Pancreas (tissue), 10 donors: ENCODE results near the gene RERE. TPM values are rescaled to one million over a fixed set of nuclear protein-coding genes. Genes with fewer than 3 reads are reported as not detected.

Experiments
- ATAC-seq, 4 donors: fragments of 200-7000 bp; cut with Tn5 transposase; one replicate each; pipeline versions ENCODE4 v1.8.0 to v1.9.1; 2020; ENCODE audit warnings: mild to moderate bottlenecking in 4 of 4, moderate library complexity in 4 of 4
- DNase-seq, 6 donors: peaks; one replicate each; pipeline ENCODE4 v3.0.0-alpha.2; 2020
- FAIRE-seq: peaks from 2 replicates; lab custom pipeline; 2012; peaks lifted over from hg19 to GRCh38; lab: Jason Lieb, UNC
- H3K27ac ChIP-seq, 4 donors: fragments of 200-600 bp; sonication (generic); 1 replicate in 3 of 4; 2 replicates in 1 of 4; pipeline versions ENCODE4 v1.5.0 to v1.8.0; 2020
- H3K27me3 ChIP-seq, 4 donors: fragments of 200-600 bp; one replicate each; pipeline ENCODE4 v1.8.0; 2021
- H3K36me3 ChIP-seq, 3 donors: fragments of 200-600 bp; sonication (generic) in 1 of 3; one replicate each; pipeline versions ENCODE4 v1.5.0 to v1.8.0; 2020 to 2021
- H3K4me1 ChIP-seq, 3 donors: fragments of 200-600 bp; one replicate each; pipeline ENCODE4 v1.8.0; 2021
- H3K4me3 ChIP-seq, 4 donors: fragments of 200-600 bp; sonication (generic) in 2 of 4; one replicate each; pipeline versions ENCODE4 v1.5.0 to v1.8.0; 2020 to 2021
- H3K9me3 ChIP-seq, 4 donors: fragments of 200-600 bp; one replicate each; pipeline ENCODE4 v1.8.0; 2021
- WGBS, 2 donors: extraction: QIAGEN DNeasy Blood & Tissue Kit; methylation state at CpG; one replicate each; pipeline ENCODE4 v1.1.7; 2013; 5-methylcytosine and 5-hydroxymethylcytosine counted together
- intact Hi-C, 3 donors: fragments of 100-400 bp; cut with DNase I; formaldehyde crosslinking; loops; one replicate each; pipeline versions ENCODE4 v1.11.1 to v1.14.2; 2022
- polyA plus RNA-seq, 2 donors: library from polyadenylated mRNA; stranded (reverse); fragments of 200-250 nt; gene quantifications; one replicate each; pipeline ENCODE4 v1.2.3, GENCODE V29; 2013
- total RNA-seq, 6 donors: library from RNA; stranded (reverse); fragmentation: NEBNext Ultra II Directional in 4 of 6; extraction: Animal tissue kit (Norgen Biotek cat#: 25700) in 4 of 6; gene quantifications; one replicate each; pipeline versions ENCODE4 v1.2.1 to v1.2.4, GENCODE V29; 2021 to 2023
- TF ChIP-seq, protein P1 (sequence below), 4 donors: fragments of 200-600 bp; sonication (generic) in 3 of 4; IDR thresholded peaks; one replicate each; pipeline versions ENCODE4 v1.5.0 to v1.8.0; 2021; ENCODE audit warnings: antibody characterized with exemption in 4 of 4
- donor health status: healthy with polysubstance abuse.
- donor health status: DM: no; HTN: no; CAD: no; lungs with moderate emphysema.
- donor health status: DM: no; HTN: no; CAD: no.
- donor health status: control.
- donor health status: control.
- donor health status: Bipolar disorder and iron deficiency.
- donor health status: DM: yes; HTN: yes; CAD: no.
- donor health status: DM: no; HTN: no; CAD: no.
- donor health status: DM: no; HTN: no; CAD: no.
- donor health status: DM: yes; HTN: yes; CAD: no.

Gene RERE
- total and polyA plus RNA-seq, 8 donors = 27.0 to 76.7 (median 50.7) TPM

DNA sequence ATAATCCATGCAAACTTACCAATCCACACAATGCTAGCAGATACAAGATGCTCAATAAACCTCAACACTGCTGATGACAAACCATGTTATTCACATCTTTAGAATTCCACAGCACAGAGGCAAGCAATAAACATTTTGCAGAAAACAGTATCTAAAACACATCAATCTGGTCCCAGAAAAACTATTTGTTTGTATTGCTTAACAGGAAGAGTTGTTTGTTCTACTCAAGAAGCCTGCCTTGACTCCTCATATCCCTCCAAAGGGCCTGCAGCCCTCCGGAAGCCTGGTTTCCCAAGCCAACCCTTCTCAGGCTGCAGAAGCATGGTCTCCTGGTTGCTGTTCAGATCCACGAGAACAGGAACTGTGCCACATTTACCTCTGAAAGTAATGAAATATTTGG, 139.7 kb downstream of the RERE start:
- TF ChIP-seq, protein P1, sequence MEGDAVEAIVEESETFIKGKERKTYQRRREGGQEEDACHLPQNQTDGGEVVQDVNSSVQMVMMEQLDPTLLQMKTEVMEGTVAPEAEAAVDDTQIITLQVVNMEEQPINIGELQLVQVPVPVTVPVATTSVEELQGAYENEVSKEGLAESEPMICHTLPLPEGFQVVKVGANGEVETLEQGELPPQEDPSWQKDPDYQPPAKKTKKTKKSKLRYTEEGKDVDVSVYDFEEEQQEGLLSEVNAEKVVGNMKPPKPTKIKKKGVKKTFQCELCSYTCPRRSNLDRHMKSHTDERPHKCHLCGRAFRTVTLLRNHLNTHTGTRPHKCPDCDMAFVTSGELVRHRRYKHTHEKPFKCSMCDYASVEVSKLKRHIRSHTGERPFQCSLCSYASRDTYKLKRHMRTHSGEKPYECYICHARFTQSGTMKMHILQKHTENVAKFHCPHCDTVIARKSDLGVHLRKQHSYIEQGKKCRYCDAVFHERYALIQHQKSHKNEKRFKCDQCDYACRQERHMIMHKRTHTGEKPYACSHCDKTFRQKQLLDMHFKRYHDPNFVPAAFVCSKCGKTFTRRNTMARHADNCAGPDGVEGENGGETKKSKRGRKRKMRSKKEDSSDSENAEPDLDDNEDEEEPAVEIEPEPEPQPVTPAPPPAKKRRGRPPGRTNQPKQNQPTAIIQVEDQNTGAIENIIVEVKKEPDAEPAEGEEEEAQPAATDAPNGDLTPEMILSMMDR (IDR thresholded peaks at IDR 0.05) = no peak
- H3K9me3 ChIP-seq = no peaks in the 10 kb centered on the region
- peaks cover 17 to 52% (median 49%) of the 10 kb centered on the region in 3 donors for H3K4me1 ChIP-seq
- H3K27me3 ChIP-seq = no peaks in the 10 kb centered on the region
- FAIRE-seq (no peak), ATAC-seq (no peak), DNase-seq (no peak)
- H3K36me3 ChIP-seq = no peaks in the 10 kb centered on the region
- no peak overlapping the region for H3K27ac ChIP-seq
- no peak overlapping the region for H3K4me3 ChIP-seq
- WGBS, 2 donors = 81 to 95% methylated on average over 2 of the region's 2 CpGs
- intact Hi-C loops = no loop called here

DNA sequence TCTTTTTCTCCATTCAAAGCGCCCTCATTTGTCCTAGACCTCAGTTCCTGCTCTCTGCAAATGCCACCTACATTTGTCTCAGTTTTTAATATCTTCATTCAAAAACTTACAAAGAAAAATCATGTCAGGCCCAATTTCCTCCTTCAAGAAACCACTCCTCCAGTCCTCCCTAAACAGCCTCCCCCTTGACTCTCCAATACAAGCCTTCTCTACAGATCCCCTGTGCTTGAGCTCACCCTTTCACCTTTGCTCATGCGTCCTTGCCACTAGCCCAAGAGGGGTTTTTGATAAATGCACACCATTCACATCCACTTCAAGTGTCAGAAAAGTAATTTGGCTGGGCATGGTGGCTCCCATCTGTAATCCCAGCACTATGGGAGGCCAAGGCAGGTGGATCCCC, 140.6 kb downstream of the RERE start:
- peaks cover 17 to 50% (median 49%) of the 10 kb centered on the region in 3 donors for H3K4me1 ChIP-seq
- no peak overlapping the region for H3K27ac ChIP-seq
- DNase-seq (no peak), ATAC-seq (no peak), FAIRE-seq (no peak)
- H3K9me3 ChIP-seq = no peaks in the 10 kb centered on the region
- H3K36me3 ChIP-seq = no peaks in the 10 kb centered on the region
- WGBS, 2 donors = 94 to 98% methylated on average over 2 of the region's 2 CpGs
- no peak overlapping the region for H3K4me3 ChIP-seq
- TF ChIP-seq, protein P1 (IDR thresholded peaks at IDR 0.05) = no peak
- intact Hi-C loops = no loop called here
- H3K27me3 ChIP-seq = no peaks in the 10 kb centered on the region

DNA sequence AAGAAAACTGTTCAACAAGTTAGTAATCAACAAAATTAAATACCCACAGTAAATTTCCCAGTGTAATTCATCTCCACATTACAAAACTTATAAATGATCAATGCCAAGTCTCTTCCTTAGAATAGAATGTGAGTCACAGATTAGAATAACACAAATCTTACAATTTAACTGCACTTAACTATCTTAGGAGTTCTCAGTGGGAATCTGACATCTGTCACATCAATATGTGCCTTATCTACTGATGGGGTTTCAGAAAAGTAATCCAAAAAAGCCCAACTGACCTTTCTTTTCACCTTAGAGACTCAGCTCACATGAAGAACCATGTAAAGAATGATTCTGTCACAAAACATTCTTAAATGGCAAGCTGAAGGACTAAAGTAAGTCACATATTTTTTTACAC, 141.4 kb downstream of the RERE start:
- FAIRE-seq (no peak), ATAC-seq (no peak), DNase-seq (no peak)
- H3K27ac ChIP-seq = no peak overlapping the region
- no peaks in the 10 kb centered on the region for H3K36me3 ChIP-seq
- peaks cover 12 to 51% (median 50%) of the 10 kb centered on the region in 3 donors for H3K4me1 ChIP-seq
- H3K4me3 ChIP-seq = no peak overlapping the region
- TF ChIP-seq, protein P1 (IDR thresholded peaks at IDR 0.05) = no peak
- intact Hi-C loops = no loop called here
- H3K27me3 ChIP-seq = no peaks in the 10 kb centered on the region
- H3K9me3 ChIP-seq = no peaks in the 10 kb centered on the region

DNA sequence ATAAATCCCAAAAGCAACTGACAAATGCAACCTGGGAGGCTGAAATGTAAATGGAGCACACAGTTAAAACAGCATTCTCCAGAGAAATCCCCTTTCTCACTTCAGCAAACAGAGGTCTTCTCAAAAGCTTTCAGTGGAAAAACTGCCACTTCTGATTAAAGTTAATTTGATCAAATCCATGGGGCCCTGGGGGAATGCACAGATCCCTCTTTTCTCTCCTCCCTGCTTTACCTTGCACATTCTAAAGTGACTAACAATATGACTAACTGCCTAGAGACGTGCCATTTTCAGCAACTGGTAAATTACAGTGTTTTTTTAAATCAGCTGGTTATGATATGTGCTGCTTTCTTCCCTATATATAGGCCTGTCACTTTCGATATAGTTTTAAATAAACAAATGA, 142.5 kb downstream of the RERE start:
- Histone ChIP-seq H3K4me1 (peaks cover 12 to 51% (median 45%) of the 10 kb centered on the region in 3 donors), H3K36me3 (no peaks in the 10 kb centered on the region), H3K9me3 (no peaks in the 10 kb centered on the region), H3K27me3 (no peaks in the 10 kb centered on the region), H3K27ac (peak overlapping the region in 1 of 4 donors; percentile 3), H3K4me3 (no peak overlapping the region)
- DNase-seq (no peak), ATAC-seq (no peak), FAIRE-seq (no peak)
- intact Hi-C loops = no loop called here
- TF ChIP-seq, protein P1 (IDR thresholded peaks at IDR 0.05) = no peak
- 36 to 45% methylated on average over 2 of the region's 2 CpGs for WGBS, 2 donors

DNA sequence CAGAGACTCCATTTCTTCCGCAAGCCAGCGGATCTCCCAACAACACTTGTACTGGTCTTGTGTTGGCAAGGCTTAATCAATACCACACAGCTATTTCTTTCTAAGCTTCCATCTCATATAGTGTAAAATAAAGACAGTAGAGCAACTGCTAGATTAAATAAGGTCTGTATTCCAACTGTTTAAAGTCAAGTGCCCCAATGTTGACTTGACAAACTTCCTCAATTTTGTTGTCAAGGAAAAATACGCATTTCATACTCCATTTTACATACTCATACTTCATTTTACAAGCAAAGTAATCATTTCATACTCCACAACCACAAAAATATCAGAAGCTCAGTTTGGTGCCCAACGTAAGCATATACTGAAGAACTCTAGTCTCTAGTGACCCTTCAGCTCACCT, 143.0 kb downstream of the RERE start:
- ATAC-seq (peak in 2 of 4 donors; percentile 6 to 27), DNase-seq (no peak), FAIRE-seq (no peak)
- peaks cover 12 to 49% (median 41%) of the 10 kb centered on the region in 3 donors for H3K4me1 ChIP-seq
- TF ChIP-seq, protein P1 (IDR thresholded peaks at IDR 0.05) = no peak
- WGBS, 2 donors = 61 to 63% methylated on average over 4 of the region's 4 CpGs
- intact Hi-C loops = no loop called here
- no peaks in the 10 kb centered on the region for H3K36me3 ChIP-seq
- no peaks in the 10 kb centered on the region for H3K9me3 ChIP-seq
- H3K27ac ChIP-seq = peak overlapping the region in 2 of 4 donors; percentile 3 to 25
- H3K27me3 ChIP-seq = no peaks in the 10 kb centered on the region
- no peak overlapping the region for H3K4me3 ChIP-seq
